Fibroblast of lung (primary cell): ENCODE measurements around the gene RAB36.

Source experiments
- CTCF ChIP-seq, 2 donors: IDR thresholded peaks in 1 of 2; conservative IDR thresholded peaks in 1 of 2; 1 replicate in 1 of 2; 2 replicates in 1 of 2; pipeline ENCODE4 v1.5.1; 2011 to 2012; ENCODE audit warnings: low read length in 2 of 2, control low read depth in 1 of 2, inconsistent platforms in 1 of 2, low read depth in 1 of 2, mild to moderate bottlenecking in 1 of 2
- EZH2 ChIP-seq: IDR thresholded peaks from 2 replicates; pipeline ENCODE4 v1.5.1; 2012; ENCODE audit warnings: low read length, control low read depth, mild to moderate bottlenecking; ENCODE audit errors: missing control alignments

GRCh38 chr22:23100124-23100801 is 45.0 kb upstream of the RAB36 start:
- TF ChIP-seq CTCF (conservative IDR thresholded peaks at IDR 0.05 in 1 of 2, IDR thresholded peaks at IDR 0.05 in 1 of 2; ENCODE audit: low read depth in 1 of 2, low read length in 2 of 2) (no peak), EZH2 (no peak)
